NCI-H2196 (cell line): ENCODE measurements around the gene SPRED2.

ENCODE experiments used
- DNase-seq: peaks from one replicate; lab custom pipeline; 2025; ENCODE audit not compliant: unreplicated experiment; lab: John Stamatoyannopoulos, UW

Gene SPRED2

GRCh38 chr2:65416945-65417344, 15.5 kb downstream of the SPRED2 start:
- peak; percentile 67 for DNase-seq

DNA sequence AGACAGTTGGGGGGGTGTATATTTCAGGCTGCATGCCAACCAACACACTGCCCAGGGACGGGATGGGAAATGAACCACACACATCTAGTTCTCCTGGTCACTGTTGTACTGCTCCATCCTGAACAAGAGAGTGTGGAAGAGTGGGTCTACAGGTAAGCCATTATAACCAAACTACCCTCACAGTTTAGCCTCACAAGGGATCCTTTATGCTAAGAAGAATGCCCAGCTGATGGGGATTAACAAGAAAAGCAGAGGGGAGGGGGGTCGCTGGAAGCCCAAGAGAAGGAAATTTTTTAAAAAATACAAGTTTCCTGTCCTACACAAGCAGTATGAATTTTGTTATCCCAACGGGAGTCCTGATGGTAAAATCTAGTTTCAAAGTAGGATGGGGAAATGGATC, 16.1 kb downstream of the SPRED2 start:
- DNase-seq = no peak

GRCh38 chr2:65415091-65415490, 17.3 kb downstream of the SPRED2 start:
- DNase-seq = no peak

DNA sequence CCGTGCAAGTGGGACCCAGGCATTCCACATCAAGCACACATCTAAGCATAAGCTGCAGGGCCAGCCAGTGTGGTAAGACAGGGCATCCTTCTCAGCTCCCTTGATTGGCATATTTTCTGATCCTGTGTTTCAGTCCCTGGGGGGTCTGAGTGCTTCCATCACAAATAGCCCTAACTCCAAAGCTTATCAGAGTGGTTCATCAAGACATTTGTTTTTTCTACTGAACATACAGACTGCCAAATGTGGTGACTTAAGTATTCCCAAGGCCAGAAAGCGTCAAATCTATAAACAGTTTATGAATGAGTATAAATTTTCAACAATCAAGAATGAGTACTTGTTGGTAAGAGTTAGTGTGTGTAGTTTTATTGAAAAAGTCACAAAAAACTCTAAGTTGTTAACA, 18.8 kb downstream of the SPRED2 start:
- no peak for DNase-seq

DNA sequence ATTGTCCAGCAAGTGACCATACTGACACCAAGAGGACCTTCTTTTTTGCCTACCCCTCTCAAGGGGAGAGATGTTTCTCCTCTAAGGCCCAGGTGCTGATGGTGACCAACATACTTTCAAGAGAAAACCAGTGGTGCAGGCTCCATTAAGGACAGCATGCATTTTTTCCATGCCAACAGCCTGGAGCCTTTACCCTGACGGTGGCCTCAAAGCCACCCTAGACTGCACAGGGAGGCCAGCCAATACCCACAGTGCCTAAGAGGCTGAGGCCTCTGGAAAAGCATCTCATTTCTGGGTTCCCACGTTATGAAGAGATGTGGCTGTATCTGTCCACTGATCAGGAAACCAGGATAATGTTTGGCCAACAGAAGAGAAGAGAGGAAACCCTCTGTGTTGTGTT, 19.3 kb downstream of the SPRED2 start:
- no peak for DNase-seq

- no peak for DNase-seq
Measured at GRCh38 chr2:65411056-65411795, 21.2 kb downstream of the SPRED2 start.

DNA sequence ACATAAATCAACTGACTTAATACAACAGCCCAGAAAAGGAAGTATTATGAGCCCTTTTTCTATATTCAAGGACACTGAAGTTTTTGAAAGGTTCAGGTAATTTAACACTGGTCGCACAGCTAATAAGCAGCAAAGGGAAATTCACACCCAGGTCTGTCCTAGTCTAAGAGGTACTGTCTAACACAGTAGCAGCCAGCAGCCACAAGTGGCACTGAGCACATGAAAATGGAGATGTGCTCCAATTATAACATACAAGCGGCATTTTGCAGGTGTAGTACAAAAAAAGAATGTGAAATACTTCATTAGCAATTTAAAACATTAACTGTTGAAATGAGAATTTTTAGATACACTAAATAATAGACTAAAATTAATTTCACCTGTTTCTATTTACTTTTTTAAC, 23.4 kb downstream of the SPRED2 start:
- no peak for DNase-seq

DNA sequence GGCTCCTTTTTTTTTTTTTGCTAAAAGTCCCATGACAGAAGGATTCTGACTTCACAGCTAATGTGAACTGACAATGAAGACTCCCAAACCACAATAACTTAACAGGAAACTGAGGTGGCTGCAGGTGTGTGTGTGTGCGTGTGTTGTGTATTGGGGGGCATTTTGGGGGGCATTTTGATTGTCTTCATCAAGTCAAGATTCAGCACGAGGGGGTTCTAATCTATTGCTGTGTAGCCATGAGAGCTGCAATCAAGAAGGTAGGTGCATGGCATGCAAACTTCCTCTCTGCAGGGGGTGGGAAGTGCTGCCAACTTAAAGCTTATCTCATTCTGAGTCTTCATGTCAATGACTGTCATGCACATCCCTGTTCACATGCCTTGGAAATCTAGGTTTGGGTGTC, 25.2 kb downstream of the SPRED2 start:
- DNase-seq = no peak

GRCh38 chr2:65404988-65405697, 27.3 kb downstream of the SPRED2 start:
- no peak for DNase-seq

DNA sequence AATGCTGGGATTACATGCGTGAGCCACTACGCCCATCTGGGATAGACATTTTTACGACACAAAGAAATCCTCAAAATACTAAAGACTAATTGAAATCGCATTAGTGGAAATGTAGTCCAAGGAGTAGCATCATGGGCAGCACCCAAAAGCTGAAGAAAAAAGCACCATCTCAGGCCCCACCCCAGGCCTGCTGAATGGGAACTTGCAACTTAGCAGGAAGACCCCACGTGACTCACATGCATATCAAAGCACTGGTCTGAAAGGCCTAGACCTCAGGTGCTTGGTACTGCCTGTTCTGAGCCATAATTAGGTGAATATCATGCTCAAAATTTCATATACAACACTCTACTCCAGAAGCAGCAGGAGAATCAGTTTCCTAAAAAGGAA, 28.9 kb downstream of the SPRED2 start:
- DNase-seq = no peak

DNA sequence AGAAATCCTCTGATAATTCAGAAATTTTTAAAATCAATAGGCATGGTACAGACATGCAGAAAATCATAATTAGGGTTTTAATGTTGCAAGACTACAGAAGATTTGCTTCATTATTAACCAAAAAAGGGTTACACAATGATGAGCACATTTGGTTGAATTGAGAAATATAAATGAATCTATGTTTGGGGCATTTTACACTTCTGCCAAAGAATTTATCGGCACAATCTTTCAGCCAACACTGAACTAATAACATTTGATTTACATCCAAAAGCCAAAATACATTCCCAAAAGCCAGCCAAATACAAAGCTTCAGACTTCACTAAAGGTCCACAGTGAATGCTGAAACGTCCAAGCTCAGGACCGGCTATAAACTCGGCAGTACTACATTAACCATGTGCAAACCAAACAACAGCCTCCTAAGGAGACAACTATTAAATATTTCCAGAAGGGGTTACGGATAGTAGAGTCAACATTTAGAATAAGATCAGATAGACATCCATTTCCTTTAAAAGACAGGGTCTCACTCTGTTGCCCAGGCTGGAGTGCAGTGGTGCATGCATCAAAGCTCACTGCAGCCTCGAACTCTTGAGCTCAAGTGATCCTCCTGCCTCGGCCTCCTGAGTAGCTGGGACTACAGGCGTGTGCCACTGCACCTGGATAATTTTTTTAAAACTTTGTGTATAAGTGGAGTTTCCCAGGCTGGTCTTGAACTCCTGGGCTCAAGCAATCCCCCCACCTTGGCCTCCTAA, 29.4 kb downstream of the SPRED2 start:
- DNase-seq = no peak

DNA sequence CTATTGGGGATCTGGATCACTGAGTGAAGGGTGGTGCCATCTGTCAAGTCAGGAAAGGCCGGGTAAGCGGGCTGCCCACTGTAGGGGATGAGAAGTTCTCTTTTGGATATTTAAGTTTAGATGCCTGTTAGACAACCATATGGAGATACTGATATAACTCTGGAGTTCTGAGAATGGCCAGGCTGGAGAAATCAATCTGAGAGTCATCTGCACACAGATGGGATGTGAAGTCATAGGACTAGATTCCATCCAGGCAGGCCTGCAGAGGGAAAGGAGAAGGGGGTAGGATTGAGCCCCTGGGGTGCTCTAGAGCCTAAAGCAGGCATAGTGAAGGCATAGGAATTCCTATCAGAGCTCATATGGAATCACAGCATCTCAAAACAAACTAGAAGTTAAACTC, 30.1 kb downstream of the SPRED2 start:
- no peak for DNase-seq

GRCh38 chr2:65397122-65397521, 35.3 kb downstream of the SPRED2 start:
- no peak for DNase-seq

GRCh38 chr2:65396348-65397026, 35.9 kb downstream of the SPRED2 start:
- no peak for DNase-seq

DNA sequence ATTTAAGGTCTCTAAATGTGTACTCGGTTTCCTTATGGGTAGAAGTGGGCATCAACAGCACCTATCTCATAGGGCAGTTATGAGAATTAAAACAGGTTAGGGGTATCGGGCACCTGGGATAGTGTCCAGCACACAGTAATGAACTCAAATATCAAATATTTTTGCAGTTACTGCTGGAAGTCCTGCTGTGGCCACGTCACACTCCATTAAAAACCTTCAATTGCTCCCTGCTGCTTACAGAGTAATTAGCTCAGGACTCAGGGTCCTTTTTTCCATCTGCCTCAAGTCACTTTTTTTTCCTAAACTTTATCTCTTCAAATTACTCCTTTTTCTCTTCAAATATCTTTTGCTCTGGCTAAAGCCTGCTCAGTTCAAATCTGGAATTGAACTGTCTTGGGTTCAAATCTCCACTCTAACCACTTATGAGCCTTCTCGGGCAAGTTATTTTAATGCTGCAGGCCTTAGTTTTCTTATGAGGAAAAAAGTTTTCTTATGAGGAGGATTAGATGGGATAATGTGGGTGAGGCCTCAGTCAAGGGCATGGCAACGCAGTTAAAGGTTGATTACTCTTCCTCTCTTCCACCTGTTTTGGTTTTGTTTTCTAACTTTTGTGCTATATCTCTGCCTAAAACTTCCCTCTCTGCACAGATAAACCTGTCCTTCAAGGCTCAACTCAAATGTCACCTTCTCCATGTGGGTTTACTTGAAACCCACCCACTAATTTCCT, 36.6 kb downstream of the SPRED2 start:
- DNase-seq = no peak

- DNase-seq = no peak
Measured at GRCh38 chr2:65393743-65394422, 38.5 kb downstream of the SPRED2 start.

DNA sequence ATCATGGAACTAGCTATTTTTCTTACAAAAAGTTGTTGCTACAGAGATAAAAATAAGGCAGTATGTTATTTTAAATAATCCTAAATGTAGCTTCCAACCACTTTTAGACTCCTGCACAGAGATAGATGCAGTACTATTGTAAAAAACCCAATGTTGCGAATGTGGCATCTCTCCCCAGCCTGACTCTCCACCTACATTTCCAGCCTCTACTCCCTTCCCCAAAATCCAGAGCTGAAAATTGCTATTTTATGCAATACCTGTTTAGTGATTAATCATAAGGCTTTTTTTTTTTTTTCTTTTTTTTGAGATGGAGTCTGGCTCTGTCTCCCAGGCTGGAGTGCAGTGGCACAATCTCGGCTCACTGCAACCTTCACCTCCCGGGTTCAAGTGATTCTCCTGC, 39.4 kb downstream of the SPRED2 start:
- DNase-seq = no peak

DNA sequence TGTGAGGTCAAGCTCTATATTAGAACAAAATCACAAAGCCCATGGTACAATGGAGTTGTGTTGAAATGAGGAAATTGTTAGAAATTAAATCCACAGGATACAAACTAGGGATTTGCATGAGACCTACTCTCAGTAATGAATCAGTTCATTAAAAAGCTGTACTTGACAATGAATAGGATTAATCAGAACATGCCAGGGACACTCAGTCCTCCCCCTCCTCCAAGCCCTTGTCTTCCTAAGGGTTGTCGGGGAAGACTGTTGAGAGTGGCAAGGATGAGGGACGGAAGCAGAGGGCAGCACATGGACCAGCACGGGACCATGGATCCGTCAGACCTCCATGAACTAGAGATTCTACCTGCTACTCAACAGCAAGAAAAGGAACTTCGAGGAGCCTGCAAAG, 39.8 kb downstream of the SPRED2 start:
- DNase-seq = no peak

DNA sequence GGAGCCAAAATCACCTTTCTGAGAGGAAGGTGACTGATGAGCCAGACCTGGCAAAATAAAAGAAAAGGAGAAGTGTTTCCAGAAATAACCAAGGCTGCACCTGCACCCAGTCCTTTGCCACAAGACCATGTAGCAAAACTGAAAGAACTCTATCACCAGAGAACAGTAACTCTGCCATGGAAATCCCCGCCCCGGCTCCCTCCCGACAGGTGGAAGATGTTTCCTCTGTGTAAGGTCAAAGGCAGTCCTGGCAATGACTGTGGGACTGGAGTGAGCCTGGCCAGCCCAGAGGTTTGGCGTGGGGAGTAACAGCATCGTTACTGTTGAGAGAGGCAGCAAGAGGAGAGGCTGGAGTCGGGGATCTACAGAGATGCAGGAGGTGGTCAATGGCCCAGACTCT, 42.3 kb downstream of the SPRED2 start:
- no peak for DNase-seq

DNA sequence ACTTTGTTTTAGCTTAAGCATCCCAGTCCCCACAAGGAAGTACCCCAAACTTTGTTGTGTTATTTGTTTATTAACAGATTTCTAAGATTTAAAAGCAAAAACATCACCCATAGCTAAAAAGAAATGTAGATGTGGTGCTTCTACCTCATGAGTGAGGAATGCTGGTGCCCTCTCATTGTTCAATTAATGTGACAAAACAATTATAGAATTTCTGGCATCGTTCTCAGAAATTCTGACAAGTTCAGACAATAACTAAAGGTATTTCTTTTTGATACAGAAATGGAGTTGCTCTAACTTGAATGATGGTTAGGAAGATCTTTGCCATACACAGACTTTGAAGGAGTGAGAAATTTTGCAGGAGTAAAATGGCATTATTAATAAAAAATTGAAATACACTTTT, 42.9 kb downstream of the SPRED2 start:
- no peak for DNase-seq
